Endothelial cell of umbilical vein (primary cell): ENCODE results near the gene NEURL1B. TPM values are rescaled to one million over a fixed set of nuclear protein-coding genes. Genes with fewer than 3 reads are reported as not detected.

Source experiments
- BruUV-seq: library from RNA; stranded (reverse); fragments of 400-500 nt; replicated peaks from 2 replicates; lab custom pipeline; 2021; lab: Mats Ljungman, UMichigan
- CTCF ChIA-PET: fragments of 300-600, 350-600 bp; sonication (Branson Sonifier 250); formaldehyde crosslinking; loops from one replicate; lab custom pipeline; 2021; ENCODE audit warnings: antibody characterized with exemption, inconsistent platforms; lab: Charles Lee
- POLR2A ChIA-PET: fragments of 300-600, 350-600 bp; sonication (Branson Sonifier 250); formaldehyde crosslinking; loops from one replicate; lab custom pipeline; 2021; ENCODE audit warnings: antibody characterized with exemption, inconsistent platforms; lab: Charles Lee
- DNase-seq: peaks from one replicate; pipeline ENCODE4 v3.0.0-alpha.2; 2011; ENCODE audit warnings: low read depth, low spot score
- FAIRE-seq: peaks from 2 replicates; lab custom pipeline; 2011; peaks lifted over from hg19 to GRCh38; lab: Jason Lieb, UNC
- H2AFZ ChIP-seq: 2 replicates; pipeline ENCODE4 v1.6.0; 2012; ENCODE audit warnings: low read depth, low read length, control low read depth, inconsistent platforms
- H3K27ac ChIP-seq: 2 replicates; pipeline ENCODE4 v1.5.1; 2011; ENCODE audit warnings: low read depth, mild to moderate bottlenecking, control low read depth, low read length, moderate library complexity; ENCODE audit not compliant: insufficient read depth
- H3K27me3 ChIP-seq, 2 experiments: 2 replicates each; pipeline versions ENCODE4 v1.6.0 to v1.6.1; 2011; ENCODE audit warnings: low read length in 2 of 2, mixed read lengths in 1 of 2; ENCODE audit not compliant: control insufficient read depth in 2 of 2, insufficient read depth in 2 of 2
- H3K36me3 ChIP-seq, 2 experiments: 2 replicates in 1 of 2; 3 replicates in 1 of 2; pipeline ENCODE4 v1.5.1; 2011; ENCODE audit warnings: low read length in 2 of 2, mild to moderate bottlenecking in 1 of 2, moderate library complexity in 1 of 2; ENCODE audit not compliant: control insufficient read depth in 2 of 2, insufficient read depth in 2 of 2; ENCODE audit errors: extremely low read depth in 1 of 2
- H3K4me1 ChIP-seq: 3 replicates; pipeline ENCODE4 v1.5.1; 2011; ENCODE audit warnings: mild to moderate bottlenecking, low read length; ENCODE audit not compliant: control insufficient read depth, insufficient read depth; ENCODE audit errors: extremely low read depth
- H3K4me2 ChIP-seq: 2 replicates; pipeline ENCODE4 v1.6.1; 2011; ENCODE audit warnings: low read length, control low read depth, mixed read lengths; ENCODE audit not compliant: insufficient read depth
- H3K4me3 ChIP-seq, 3 experiments: fragments of 200-600 bp in 1 of 3; sonication (generic), shearing (Covaris generic) in 1 of 3; replicated peaks in 1 of 3; 2 replicates each; pipeline ENCODE4 v1.5.1; 2011 to 2016; ENCODE audit warnings: control low read depth in 3 of 3, low read length in 3 of 3, mild to moderate bottlenecking in 2 of 3, inconsistent platforms in 1 of 3, low read depth in 1 of 3, moderate library complexity in 1 of 3; ENCODE audit not compliant: insufficient read depth in 1 of 3
- H3K79me2 ChIP-seq: 2 replicates; pipeline ENCODE4 v1.6.0; 2012; ENCODE audit warnings: low read length, inconsistent platforms; ENCODE audit not compliant: control insufficient read depth, insufficient read depth
- H3K9ac ChIP-seq: replicated peaks from 2 replicates; pipeline ENCODE3; 2011; ENCODE audit warnings: low read length, control low read depth; ENCODE audit not compliant: insufficient read depth; ENCODE audit errors: extremely low read depth
- H3K9me1 ChIP-seq: replicated peaks from 3 replicates; pipeline ENCODE4 v1.6.0; 2011; ENCODE audit warnings: mild to moderate bottlenecking, low read length; ENCODE audit not compliant: control insufficient read depth, insufficient read depth; ENCODE audit errors: extremely low read depth
- H3K9me3 ChIP-seq: replicated peaks from 2 replicates; pipeline ENCODE4 v1.5.1; 2012; ENCODE audit warnings: low read length, inconsistent platforms; ENCODE audit not compliant: control insufficient read depth, insufficient read depth
- H4K20me1 ChIP-seq: replicated peaks from 2 replicates; pipeline ENCODE3; 2011; ENCODE audit warnings: mild to moderate bottlenecking, low read length; ENCODE audit not compliant: control insufficient read depth, insufficient read depth; ENCODE audit errors: extremely low read depth
- CTCF ChIP-seq, 2 donors: IDR thresholded peaks; 1 replicate in 1 of 2; 2 replicates in 1 of 2; pipeline ENCODE4 v1.5.1; 2011; ENCODE audit warnings: low read length in 2 of 2, mild to moderate bottlenecking in 2 of 2, moderate library complexity in 2 of 2, control low read depth in 1 of 2, inconsistent platforms in 1 of 2, low read depth in 1 of 2; ENCODE audit not compliant: insufficient read depth in 1 of 2; ENCODE audit errors: extremely low read depth in 1 of 2
- EZH2 ChIP-seq: IDR thresholded peaks from 2 replicates; pipeline ENCODE4 v1.6.1; 2012; ENCODE audit warnings: borderline replicate concordance, low read depth, mild to moderate bottlenecking, moderate library complexity, low read length, inconsistent platforms; ENCODE audit not compliant: severe bottlenecking
- FOS ChIP-seq: IDR thresholded peaks from 2 replicates; pipeline ENCODE4 v1.6.1; 2011; ENCODE audit warnings: mild to moderate bottlenecking, low read length, moderate library complexity, borderline replicate concordance; ENCODE audit not compliant: insufficient read depth
- GATA2 ChIP-seq: IDR thresholded peaks from 2 replicates; pipeline ENCODE4 v1.7.0; 2011; ENCODE audit warnings: low read depth, mild to moderate bottlenecking, moderate library complexity, mixed read lengths, low read length; ENCODE audit not compliant: insufficient read length, insufficient read depth
- JUN ChIP-seq: IDR thresholded peaks from 2 replicates; pipeline ENCODE4 v1.6.1; 2011; ENCODE audit warnings: borderline replicate concordance, low read depth; ENCODE audit not compliant: insufficient read length, insufficient read depth
- MAX ChIP-seq: IDR thresholded peaks from 2 replicates; pipeline ENCODE4 v1.6.1; 2011; ENCODE audit not compliant: insufficient read depth, insufficient read length
- MYC ChIP-seq: IDR thresholded peaks from one replicate; pipeline ENCODE4 v1.6.1; 2011; ENCODE audit warnings: mild to moderate bottlenecking, low read depth, low read length
- POLR2A ChIP-seq: IDR thresholded peaks from 2 replicates; pipeline ENCODE4 v1.6.1; 2012; ENCODE audit warnings: low read depth, mild to moderate bottlenecking, control low read depth, low read length
- POLR2AphosphoS5 ChIP-seq: IDR thresholded peaks from 2 replicates; pipeline ENCODE4 v1.6.1; 2012; ENCODE audit warnings: low read depth, mild to moderate bottlenecking, control low read depth, low read length, moderate library complexity; ENCODE audit not compliant: insufficient read depth
- dilution Hi-C: fragments of 300-500 bp; cut with MboI; formaldehyde crosslinking; loops from one replicate; pipeline ENCODE4 v1.15.0; 2019; ENCODE audit warnings: low sequenced_read_pairs; ENCODE audit not compliant: extremely low pct_ligation_motif_present
- intact Hi-C: fragments of 100-400 bp; cut with micrococcal nuclease; formaldehyde crosslinking; loops from one replicate; pipeline ENCODE4 v1.10.0; 2022
- polyA plus RNA-seq, 4 experiments: library from polyadenylated mRNA; depleted of rRNA in 3 of 4; stranded (reverse) in 3 of 4; unstranded in 1 of 4; fragments of >200 nt; gene quantifications; 2 replicates each; pipeline versions ENCODE4 v1.2.1 to v1.2.3, GENCODE V29; 2011 to 2012; ENCODE audit warnings: missing spikeins in 1 of 4
- total RNA-seq: library from RNA; stranded (reverse); gene quantifications from 2 replicates; pipeline ENCODE4 v1.2.3, GENCODE V29; 2021

Gene NEURL1B
- total and polyA plus RNA-seq, 2 donors (not counting 3 experiments of a cell fraction or from before 2014, with no cell fraction given) = 0.44 to 1.6 TPM

- TF ChIP-seq EZH2 = no peak
- TF ChIP-seq FOS = no peak
- no peak for TF ChIP-seq CTCF (IDR thresholded peaks at IDR 0.05; ENCODE audit: extremely low read depth in 1 of 2, insufficient read depth in 1 of 2, low read depth in 1 of 2, low read length in 2 of 2)
- no peak for TF ChIP-seq POLR2A
- TF ChIP-seq MAX = no peak
- FAIRE-seq = no peak
- Histone ChIP-seq H3K9me1 (no peaks in the 10 kb centered on the region), H3K4me1 (peaks cover 9% of the 10 kb centered on the region), H3K9ac (no peak overlapping the region), H3K27me3 (no peaks in the 10 kb centered on the region), H4K20me1 (no peaks in the 10 kb centered on the region), H3K27ac (no peak overlapping the region), H3K79me2 (no peaks in the 10 kb centered on the region), H3K9me3 (no peaks in the 10 kb centered on the region), H3K4me3 (no peak overlapping the region), H3K4me2 (no peak overlapping the region), H3K36me3 (no peaks in the 10 kb centered on the region), H2AFZ (no peak overlapping the region)
- intact Hi-C loops = no loop called here
- dilution Hi-C loops = no loop called here
- POLR2A ChIA-PET = no interaction called here
- CTCF ChIA-PET = no interaction called here
- DNase-seq = no peak
- BruUV-seq = no TSS peak
These were observed 88.5 kb downstream of the NEURL1B start for GRCh38 chr5:172729588-172729987.

- no peak for FAIRE-seq
- no peak overlapping the region for H2AFZ ChIP-seq
- intact Hi-C loops (no loop called here), dilution Hi-C loops (no loop called here)
- H3K27ac ChIP-seq = no peak overlapping the region
- peaks cover 9% of the 10 kb centered on the region for H3K4me1 ChIP-seq
- H3K9me1 ChIP-seq = no peaks in the 10 kb centered on the region
- TF ChIP-seq POLR2A (no peak), EZH2 (no peak), GATA2 (no peak), CTCF (IDR thresholded peaks at IDR 0.05; ENCODE audit: extremely low read depth in 1 of 2, insufficient read depth in 1 of 2, low read depth in 1 of 2, low read length in 2 of 2) (no peak), FOS (no peak), JUN (no peak), POLR2AphosphoS5 (no peak), MAX (no peak), MYC (no peak)
- no TSS peak for BruUV-seq
- no peaks in the 10 kb centered on the region for H3K36me3 ChIP-seq
- CTCF ChIA-PET = no interaction called here
- DNase-seq = no peak
- H4K20me1 ChIP-seq = no peaks in the 10 kb centered on the region
- no peaks in the 10 kb centered on the region for H3K79me2 ChIP-seq
- POLR2A ChIA-PET = no interaction called here
- no peaks in the 10 kb centered on the region for H3K27me3 ChIP-seq
- no peak overlapping the region for H3K4me2 ChIP-seq
- no peak overlapping the region for H3K4me3 ChIP-seq
- H3K9ac ChIP-seq = no peak overlapping the region
- no peaks in the 10 kb centered on the region for H3K9me3 ChIP-seq
These were observed 89.2 kb downstream of the NEURL1B start for GRCh38 chr5:172730222-172730621.
